ENCODE data around the gene TACR2.

Gene TACR2

GRCh38 chr10:69374242-69374641 lies 42.5 kb downstream of the TACR2 start:
- TF ChIP-seq CTCF (IDR thresholded peaks at IDR 0.05; ENCODE audit: low read depth, low read length) = no peak
- DNase-seq (ENCODE audit: extremely low read depth, low read depth) = no peak

GRCh38 chr10:69372126-69372980 lies 44.4 kb downstream of the TACR2 start:
- TF ChIP-seq CTCF (IDR thresholded peaks at IDR 0.05; ENCODE audit: low read depth, low read length) = no peak
- no peak for DNase-seq (ENCODE audit: extremely low read depth, low read depth)

GRCh38 chr10:69367469-69367868 lies 49.2 kb downstream of the TACR2 start:
- no peak for DNase-seq (ENCODE audit: extremely low read depth, low read depth)
- TF ChIP-seq CTCF (IDR thresholded peaks at IDR 0.05; ENCODE audit: low read depth, low read length) = no peak

GRCh38 chr10:69366738-69367137 lies 50.0 kb downstream of the TACR2 start:
- no peak for TF ChIP-seq CTCF (IDR thresholded peaks at IDR 0.05; ENCODE audit: low read depth, low read length)
- DNase-seq (ENCODE audit: extremely low read depth, low read depth) = no peak

- TF ChIP-seq CTCF (IDR thresholded peaks at IDR 0.05; ENCODE audit: low read depth, low read length) = no peak
- no peak for DNase-seq (ENCODE audit: extremely low read depth, low read depth)
Measured at GRCh38 chr10:69364232-69364940, 52.3 kb downstream of the TACR2 start.

- DNase-seq (ENCODE audit: extremely low read depth, low read depth) = no peak
- TF ChIP-seq CTCF (IDR thresholded peaks at IDR 0.05; ENCODE audit: low read depth, low read length) = no peak
Measured at GRCh38 chr10:69363666-69364065, 53.1 kb downstream of the TACR2 start.

- TF ChIP-seq CTCF (IDR thresholded peaks at IDR 0.05; ENCODE audit: low read depth, low read length) = no peak
- DNase-seq (ENCODE audit: extremely low read depth, low read depth) = no peak
Measured at GRCh38 chr10:69362471-69362954, 54.2 kb downstream of the TACR2 start.

Data from AG09319 (cell line).